Stimulated activated CD4-positive, alpha-beta T cell treated with anti-CD3 and anti-CD28 coated beads, Interleukin-2, amount 100 ng/mL, for 48 hours (primary cell): ENCODE measurements around the gene CUBN.

Experiments
- DNase-seq, 2 donors: peaks; one replicate each; pipeline ENCODE4 v3.0.0-alpha.2; 2020

CUBN gene

DNA sequence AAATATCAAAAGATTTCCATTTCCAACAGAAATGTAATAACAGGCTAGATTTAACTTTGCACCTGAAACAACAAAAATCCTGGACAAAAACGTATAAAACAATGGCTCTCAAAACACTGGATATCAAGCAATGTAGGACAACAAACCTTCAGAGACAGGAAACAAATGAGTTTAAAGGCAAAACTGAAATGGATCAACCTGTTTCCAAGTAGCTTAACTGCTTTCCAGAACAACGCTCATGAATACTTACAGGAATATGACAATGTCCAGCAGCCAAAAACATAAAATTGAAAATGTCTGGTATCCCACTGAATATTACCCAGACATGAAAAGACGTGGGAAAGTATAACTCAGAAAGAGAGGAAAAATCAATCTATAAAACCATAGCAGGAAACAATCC lies 62.8 kb downstream of the CUBN start:
- DNase-seq, result no peak

DNA sequence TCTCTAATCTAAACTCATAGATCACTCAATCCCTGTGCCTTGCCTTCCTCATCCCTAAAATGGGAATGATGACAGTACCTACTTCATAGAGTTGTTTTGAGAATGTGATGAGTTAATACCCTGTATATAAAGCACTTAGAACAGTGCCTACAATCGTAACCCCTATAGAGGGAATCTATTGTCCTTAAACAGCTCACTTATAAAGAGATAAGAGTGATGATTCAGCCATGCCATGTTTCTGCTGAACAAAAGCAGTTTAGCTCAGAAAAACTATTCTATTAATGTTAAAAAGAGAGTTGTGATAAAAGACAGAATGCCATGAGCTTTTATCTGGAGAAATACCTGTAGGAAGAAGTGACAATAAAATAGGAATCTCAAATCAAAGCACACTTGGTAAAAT lies 63.6 kb downstream of the CUBN start:
- DNase-seq, result no peak

DNA sequence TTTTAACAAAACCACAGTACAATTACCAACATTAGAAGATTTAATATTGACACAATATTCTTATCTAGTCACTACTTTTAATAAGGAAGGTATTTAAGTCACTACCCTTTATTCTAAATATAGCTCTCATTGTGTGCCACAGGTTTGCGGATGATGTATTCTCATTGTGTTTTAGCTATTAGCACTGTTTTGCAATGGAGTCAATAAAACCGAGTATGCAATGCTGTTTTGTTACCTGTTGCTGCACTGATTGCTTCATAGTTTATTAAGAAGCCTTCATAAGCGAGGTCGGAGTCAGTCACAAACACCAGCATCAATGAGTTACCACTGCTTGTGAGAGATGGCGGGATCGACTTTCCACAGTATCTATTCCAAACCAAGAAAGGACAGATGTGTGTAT lies 64.3 kb downstream of the CUBN start:
- DNase-seq, result no peak

DNA sequence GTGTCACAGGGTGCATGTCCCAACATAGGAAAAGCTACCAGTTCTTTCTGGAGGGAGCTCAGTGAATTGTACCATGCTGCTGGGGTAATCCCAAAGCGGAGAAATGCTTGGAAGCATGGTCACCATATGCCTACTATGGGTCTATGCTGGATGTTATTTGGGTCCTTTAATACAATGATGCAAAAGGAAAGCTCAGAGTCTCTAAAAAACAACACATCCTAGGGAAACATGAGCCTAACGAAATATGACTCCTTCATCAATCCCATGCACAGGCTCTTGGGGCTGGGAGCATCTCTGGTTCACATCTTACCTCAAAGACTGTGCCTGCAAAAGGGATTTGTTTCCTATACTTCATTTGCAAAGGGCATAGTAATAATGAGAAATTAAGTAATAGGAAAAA lies 65.2 kb downstream of the CUBN start:
- no peak for DNase-seq

DNA sequence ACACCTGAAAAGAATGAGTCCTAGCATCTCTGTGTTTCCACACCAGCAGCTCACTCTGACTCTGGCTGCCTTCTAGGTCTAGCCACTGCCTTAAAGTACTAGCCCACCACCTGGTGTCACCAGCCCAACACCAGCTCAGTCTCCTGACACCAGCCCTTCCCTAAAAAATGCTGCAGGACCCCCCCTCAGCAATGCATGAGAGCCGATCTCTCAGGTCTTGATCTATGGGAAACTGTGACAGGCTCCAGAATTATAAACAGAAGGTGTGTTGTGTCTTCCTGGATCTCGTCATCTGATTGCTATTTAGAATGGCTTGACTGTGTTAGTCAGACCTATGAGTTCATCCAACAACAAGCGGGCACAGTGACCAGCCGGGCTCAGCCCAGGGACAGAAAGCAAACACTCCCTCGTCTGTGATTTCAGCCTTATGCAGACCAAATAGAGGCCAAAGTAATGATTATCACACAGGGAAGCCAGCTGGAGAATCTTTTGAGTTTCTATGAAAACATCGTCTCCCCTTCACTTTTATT lies 66.6 kb downstream of the CUBN start:
- no peak for DNase-seq

DNA sequence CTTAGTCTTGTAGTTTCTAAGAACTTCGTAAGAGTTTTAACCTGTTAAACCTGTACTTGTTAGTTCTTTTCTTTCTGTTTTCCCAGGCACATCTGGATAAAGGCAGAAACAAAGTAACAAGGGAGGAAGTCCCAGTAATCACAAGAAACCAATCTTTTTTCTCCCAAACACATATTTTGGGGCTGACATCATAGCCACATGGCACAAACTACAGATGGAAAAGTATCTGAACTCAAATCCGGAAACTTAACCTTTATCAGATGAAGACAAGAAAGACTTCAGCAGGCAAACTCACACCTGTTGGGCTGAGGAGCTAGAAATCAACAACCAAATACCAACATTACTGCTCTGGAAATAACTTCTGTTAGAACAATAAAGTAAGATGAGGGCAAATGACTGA lies 67.1 kb downstream of the CUBN start:
- DNase-seq, result no peak

DNA sequence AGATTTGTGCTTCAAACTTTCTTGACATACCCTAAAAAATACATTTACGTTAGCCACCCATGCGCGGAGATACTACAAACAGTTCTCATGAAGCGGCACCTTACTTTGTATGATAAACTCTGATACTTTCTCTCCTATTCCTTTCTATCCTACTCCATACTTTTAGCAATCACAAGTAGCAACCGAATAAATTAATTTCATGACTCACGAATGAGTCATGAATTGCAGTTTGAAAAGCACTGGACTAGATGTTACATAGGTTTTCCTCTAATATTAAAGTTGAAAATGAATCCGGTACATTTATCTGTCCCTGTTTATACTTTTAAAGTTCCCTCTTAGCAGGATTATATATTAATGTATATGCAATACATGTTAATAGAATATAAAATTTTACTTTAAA lies 67.6 kb downstream of the CUBN start:
- no peak for DNase-seq

DNA sequence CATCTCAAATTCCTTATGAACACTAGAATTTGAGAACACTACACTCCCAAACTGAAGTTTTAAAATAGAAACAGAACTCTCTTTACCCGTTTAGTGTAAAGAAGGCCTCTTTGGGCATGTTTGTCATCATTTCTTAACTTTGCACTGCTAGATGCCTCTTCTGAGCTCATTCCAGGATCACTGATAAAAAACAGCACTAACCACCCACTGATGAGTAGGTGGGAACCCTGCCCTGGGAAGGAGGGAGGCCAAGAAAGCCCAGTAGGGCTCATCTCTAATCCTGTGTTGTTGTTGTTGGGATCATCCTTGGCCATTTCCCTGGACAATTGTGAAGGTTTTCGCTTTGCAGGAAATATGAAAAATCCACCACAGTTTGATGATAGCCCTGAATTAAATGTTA lies 68.2 kb downstream of the CUBN start:
- no peak for DNase-seq

DNA sequence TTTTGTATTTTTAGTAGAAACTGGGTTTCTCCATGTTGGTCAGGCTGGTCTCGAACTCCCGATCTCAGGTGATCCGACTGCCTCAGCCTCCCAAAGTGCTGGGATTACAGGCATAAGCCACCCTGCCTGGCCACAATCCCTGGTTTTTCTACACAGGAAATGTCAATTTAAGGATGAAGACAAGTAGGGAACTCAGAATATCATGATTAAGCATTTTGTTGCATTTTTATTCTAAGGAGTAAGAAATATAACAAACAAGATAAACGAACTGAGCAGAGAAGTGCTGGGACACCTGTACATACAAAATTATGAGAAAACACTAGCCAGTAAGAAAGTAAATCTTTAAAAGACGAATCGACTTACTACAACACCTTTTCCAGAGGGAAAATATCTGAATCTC lies 69.3 kb downstream of the CUBN start:
- no peak for DNase-seq

DNA sequence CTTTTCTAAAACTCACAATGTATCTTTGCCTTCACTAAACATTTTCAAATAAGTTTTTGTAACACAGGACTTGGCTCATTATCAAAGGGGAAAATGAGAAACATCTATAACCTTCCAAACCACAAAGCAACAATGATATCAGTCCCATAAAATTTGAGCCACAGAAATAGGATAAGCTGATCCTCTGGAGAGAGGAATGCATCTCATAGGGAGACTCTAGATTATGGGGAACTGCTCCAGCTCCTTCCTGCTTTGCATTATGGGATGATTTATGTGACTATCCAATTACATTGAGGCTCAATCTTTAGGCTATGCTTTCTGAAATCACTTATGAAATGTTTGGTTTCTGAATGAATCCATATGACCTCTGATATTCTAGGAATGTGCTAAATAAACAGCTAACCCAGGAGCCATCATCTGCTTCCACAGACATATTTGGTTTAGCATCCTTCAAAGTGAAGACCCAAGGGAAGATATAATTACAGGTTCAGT lies 70.4 kb downstream of the CUBN start:
- no peak for DNase-seq

DNA sequence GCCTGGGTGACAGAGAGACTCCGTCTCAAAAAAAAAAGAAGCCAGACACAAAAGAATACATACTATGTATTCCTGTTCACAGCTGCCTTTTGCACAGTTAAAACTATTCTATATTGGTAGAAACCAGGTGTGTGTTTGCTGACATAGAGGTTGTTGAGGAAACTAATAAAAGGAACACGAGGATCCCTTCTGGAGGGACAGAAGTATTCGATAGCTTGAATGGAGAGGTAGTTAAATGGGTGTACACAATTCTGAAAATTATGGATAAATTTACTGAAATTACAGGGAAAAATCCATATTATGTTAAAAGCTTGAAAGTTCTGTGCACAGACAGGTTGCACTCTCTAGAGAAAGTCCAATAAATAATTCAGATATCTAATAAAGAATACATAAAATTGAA lies 71.5 kb downstream of the CUBN start:
- DNase-seq, result no peak

DNA sequence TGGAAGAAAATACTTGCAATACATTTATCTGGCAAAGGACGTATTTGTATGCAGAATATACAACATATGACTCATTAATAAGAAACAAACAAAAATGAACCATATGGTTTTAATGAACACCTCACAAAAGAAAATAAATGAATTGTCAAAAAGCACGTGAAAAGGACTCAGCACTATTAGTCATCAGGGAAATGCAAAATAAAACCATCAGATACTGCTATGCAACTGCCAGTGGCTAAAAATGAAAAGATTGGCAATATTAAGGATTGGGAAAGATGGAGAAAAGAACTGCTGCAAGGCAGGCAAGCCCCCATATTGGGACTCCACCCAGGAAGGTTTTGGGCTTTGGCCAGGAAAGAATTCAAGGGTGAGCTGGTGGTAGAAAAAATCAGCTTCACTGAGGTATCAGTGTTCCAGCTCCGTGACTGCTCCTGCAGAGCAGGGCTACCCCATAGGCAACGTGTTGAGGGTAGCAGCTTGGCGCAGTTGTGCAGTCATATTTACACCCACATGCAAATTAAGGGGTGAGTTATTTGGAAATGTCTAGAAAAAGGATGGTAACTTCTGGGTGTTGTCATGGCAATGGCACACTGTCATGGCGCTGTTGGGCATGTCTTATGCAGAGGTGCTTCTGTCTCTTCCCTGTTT lies 72.7 kb downstream of the CUBN start:
- no peak for DNase-seq

DNA sequence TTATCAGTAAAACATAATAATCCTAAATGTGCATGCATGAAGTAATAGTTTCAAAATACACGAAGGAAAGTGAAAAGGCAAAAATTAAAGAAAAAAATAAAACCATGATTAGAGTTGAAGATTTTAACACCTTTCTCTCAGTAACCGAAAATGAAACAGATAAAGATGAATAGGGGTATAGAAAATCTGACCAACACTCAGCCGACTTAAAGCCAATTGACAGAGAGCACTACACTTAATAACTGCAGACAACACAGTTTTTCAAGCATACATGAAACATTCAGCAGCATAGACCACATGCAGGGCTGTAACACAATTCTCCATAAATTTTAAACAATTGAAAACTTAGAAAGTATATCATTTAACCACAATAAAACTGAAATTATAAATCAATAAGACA lies 76.1 kb downstream of the CUBN start:
- no peak for DNase-seq

DNA sequence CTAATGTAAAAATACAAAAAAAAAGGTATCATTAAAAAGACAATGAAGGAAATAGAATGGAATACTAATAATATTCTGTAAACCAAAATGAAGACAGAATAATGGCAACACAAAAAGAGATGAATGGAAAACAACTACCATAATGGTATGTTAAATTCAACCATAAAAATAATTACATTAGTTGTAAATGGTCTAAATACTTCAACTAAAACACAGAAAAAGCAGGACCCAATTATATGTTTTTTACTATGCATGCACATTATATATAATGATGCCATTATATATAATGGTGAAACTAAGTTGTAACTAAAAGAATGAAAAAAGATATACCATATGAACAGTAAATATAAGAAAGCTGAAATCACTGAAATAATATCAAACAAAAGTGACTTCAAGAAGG lies 76.5 kb downstream of the CUBN start:
- no peak for DNase-seq

DNA sequence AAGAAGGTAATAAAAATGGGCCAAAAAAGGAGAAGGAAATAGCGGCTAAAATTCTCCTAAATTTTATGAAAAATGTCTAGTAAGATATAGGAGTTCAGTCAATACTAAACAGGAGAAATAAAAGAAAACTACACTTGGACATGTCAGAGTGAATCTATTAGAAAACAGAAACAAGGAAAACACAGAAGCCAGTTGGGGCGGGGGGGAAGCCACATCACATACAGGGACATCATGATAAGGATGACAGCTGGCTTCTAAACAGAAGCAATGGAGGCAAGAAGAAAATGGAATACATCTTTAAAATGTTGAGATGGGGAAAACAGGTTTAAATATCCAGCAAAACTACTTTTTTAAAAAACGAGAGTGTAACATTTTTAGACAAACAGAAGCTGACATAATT lies 77.8 kb downstream of the CUBN start:
- DNase-seq, result no peak

DNA sequence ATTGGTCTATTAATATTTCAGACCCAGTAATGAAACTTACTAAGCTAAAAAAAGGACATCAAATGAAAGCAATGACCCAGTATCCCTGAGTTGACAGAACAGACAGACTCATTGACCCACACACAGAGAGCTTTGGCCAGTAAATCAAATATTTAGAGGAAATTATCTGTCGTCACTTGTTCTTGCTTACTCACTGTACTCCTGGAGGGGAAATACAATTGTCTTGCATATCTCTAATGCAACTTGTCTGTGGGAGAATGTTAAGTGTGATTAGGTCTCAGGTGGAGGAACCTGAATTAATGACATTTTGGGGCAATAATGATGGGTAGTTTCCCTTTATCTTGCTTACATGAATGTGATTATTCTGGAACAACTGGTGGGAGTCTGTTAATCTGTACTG lies 80.4 kb downstream of the CUBN start:
- no peak for DNase-seq

DNA sequence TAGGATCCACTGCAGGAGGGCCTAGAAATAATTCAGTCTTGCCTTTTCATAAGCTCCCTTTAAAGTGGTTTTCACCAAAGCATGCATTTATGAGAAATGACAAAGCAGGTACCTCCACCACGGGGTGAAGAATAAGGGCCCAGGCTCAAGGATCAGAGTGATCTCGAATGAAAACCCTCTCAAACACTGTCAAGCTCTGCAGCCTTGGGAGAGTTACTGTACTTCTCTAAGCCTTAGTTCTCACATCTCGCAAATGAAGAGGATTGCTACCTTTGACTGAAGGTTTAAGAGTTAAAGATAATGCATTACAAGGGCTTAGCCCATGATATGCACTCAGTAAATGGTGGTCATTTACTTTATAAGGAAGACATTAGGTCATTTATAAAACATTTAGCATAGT lies 81.7 kb downstream of the CUBN start:
- no peak for DNase-seq

DNA sequence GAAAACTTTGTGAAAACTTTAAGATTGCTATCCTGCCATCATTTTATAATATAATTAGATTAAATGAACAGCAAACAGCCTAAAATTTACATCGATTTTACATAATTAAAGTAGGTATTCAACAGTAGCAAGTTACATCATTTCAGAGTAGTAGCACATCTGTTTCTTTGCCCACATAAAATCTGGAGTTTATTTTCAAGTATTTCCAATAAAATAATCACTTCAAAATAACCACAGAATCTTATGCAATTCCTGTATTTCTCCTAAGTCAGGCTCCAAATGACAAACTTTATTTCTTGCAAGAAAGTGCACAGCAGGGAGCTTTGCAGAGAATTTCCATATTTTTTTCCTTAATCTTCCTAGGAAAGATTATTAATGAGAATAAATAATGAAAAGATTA lies 82.6 kb downstream of the CUBN start:
- DNase-seq, result no peak

DNA sequence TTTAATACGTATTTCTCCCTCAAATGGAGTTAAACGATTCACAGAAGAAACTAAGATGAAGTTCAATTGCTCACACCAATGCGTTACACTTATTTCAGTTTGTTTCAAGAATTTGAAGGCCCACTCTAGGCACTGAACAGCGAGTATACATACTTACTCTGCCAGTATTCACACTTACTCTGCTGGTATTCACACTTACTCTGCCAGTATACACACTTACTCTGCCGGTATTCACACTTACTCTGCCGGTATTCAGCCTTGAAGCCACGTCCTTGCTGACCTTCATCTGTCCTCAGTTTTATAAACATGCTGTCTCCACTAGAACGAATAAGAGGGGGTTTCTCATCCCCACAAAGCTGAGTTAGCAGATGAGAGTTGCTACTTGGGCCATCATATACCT lies 86.0 kb downstream of the CUBN start:
- DNase-seq, result no peak

DNA sequence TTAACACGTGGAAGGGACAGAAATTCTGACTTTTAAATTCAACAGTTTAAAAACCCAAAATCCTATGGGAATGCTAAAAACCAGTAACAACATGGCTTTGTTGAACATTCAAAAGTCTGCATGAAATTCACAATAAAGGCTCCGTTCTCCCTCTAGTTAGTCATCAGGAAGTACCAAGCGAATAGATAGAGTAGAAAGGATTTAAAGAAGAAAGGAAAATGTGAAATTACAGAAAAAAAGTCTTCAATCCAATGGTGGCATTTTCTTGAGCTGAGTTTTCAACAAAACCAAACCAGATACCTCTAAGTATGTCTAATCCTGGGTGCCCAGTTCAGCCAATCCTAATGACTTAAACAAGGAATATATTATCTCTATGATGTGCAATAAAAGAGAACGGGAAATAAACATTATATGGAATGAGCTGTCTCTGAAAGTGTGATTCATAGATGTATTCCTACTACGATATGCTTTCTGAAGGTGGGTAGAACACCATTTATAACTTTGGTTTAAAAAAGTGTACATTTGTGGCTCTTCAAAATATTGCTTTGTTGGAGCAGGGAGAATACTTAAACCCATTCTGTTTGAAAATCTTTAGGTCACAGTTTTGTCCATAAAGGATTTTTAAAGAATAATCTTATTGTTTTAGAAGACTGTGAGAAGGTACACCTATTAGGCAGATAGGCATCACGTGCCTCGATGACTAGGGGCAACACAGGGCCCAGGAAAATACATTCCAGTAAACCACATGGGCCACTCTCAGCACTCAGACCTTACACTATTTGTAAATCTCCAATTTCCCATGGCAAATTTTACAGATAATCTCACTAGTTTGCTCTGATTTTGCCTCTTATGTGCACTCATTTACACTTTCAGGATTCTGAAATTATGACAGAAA lies 87.7 kb downstream of the CUBN start:
- DNase-seq, result no peak

DNA sequence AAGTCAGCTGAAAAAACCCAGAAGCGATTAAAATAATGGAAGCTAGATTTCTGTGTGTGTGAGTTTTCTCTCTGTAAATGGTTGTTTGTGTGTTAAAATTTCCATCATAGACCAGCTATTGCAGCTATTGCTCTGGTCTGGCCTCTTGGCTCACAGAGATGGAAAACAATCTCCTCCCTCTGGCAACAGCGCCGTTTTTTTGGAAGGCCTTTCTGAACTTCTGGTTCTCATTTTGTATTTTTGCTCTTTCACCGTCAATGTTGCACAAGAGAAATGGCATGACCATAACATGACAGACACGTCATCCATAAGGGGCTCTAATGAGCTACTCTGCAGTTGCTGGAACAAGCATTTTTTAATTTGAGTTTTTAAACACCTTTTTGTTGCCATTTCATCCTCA lies 91.0 kb downstream of the CUBN start:
- no peak for DNase-seq

DNA sequence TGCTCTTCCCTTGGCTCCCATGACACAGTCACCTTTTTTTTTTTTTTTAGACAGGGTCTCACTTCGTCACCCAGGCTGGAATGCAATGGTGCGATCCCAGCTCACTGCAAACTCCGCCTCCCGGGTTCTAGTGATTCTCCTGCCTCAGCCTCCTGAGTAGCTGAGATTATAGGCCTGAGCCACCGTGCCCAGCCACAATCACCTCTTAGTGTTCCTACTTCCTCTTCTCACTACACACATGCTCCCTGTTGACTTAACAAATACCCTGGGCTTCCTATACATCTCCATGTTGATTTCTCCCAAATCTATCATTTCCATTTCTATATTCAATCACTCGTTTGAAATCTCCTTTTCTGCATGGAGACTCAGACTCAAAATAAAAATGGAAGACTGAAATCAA lies 91.7 kb downstream of the CUBN start:
- DNase-seq, result no peak

DNA sequence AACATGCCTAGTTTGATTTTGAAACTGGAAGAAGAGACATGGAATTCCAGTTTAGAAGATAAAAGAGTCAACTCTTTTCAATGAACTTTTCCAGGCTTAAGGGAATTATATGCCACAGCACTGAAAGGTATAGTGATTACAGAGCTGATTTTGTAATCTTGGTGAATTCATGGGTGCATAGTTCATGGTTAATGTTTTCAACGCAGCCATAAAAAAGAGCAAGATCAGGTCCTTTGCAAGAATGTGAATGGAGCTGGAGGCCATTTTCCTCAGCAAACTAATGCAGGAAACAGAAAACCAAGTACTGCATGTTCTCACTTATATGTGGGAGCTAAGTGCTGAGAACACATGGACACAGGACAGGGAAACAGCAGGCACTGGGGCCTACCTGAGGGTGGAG lies 94.2 kb downstream of the CUBN start:
- DNase-seq, result no peak

DNA sequence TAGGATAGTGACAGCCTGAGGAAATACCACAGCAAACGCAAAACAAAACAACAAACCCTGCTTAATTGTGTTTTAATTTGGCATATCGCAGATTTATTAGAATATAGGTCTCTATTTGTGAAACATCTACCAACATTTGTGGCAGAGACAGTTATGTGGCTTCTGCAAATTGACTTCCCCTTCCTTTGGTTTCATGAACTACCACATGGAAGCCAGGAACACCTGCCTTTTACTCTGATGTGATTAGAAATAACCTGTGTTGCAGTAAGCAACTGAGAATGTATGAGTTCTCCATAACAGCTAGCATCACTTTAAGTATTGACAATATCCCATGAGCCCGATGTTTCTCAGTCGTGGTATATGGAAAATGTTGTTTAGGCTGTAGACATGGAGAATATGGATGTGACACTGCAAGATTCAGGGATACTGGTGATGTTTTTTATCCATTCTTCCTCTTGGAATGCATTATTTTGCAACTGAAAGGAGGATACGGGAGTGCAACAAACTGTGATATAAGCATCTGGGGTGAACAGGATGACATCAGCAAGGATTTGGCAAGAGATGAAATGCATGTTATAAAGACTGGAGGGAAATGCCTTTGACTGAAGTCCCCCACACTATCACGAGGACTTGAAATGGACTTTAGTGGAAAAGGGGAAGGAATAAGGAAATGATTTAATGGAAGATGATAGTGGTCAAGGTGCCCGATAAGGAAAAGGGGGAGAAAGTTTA lies 95.9 kb downstream of the CUBN start:
- no peak for DNase-seq
